ENCODE data around the gene SUPT20HL2. TPM values are rescaled to one million over a fixed set of nuclear protein-coding genes. Genes with fewer than 3 reads are reported as not detected.

The SUPT20HL2 gene
- total and polyA plus RNA-seq, 8 donors, result not detected

DNA sequence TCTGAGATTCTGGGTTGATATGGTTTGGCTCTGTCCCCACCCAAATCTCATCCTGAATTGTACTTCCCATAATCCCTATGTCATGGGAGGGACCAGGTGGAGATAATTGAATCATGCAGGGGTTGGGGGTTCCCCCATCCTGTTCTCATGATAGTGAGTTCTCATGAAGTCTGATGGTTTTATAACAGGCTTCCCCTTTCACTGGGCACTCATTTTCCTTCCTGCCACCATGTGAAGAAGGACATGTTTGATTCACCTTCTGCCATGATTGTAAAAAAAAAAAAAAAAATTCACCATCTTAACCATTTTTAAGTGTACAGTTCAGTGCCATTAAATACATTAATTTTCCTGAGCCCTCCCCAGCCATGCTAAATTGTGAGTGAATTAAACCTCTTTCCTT lies 42.6 kb downstream of the SUPT20HL2 start:
- TF ChIP-seq EP300 (IDR thresholded peaks at IDR 0.05) (no peak), POLR2AphosphoS5 (IDR thresholded peaks at IDR 0.05) (no peak), POLR2A (IDR thresholded peaks at IDR 0.05) (no peak)
- TF ChIP-seq, protein P1, sequence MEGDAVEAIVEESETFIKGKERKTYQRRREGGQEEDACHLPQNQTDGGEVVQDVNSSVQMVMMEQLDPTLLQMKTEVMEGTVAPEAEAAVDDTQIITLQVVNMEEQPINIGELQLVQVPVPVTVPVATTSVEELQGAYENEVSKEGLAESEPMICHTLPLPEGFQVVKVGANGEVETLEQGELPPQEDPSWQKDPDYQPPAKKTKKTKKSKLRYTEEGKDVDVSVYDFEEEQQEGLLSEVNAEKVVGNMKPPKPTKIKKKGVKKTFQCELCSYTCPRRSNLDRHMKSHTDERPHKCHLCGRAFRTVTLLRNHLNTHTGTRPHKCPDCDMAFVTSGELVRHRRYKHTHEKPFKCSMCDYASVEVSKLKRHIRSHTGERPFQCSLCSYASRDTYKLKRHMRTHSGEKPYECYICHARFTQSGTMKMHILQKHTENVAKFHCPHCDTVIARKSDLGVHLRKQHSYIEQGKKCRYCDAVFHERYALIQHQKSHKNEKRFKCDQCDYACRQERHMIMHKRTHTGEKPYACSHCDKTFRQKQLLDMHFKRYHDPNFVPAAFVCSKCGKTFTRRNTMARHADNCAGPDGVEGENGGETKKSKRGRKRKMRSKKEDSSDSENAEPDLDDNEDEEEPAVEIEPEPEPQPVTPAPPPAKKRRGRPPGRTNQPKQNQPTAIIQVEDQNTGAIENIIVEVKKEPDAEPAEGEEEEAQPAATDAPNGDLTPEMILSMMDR (IDR thresholded peaks at IDR 0.05), result no peak
- Histone ChIP-seq H3K9me3 (no peaks in the 10 kb centered on the region), H3K27ac (no peak overlapping the region), H3K4me3 (no peak overlapping the region), H3K4me1 (no peaks in the 10 kb centered on the region), H3K36me3 (no peaks in the 10 kb centered on the region), H3K27me3 (peaks cover 0 to 6% (median 0%) of the 10 kb centered on the region in 3 donors)
- intact Hi-C loops (cut with DNase I; ENCODE audit: low total_unique reads), result no loop called here
- no peak for DNase-seq

DNA sequence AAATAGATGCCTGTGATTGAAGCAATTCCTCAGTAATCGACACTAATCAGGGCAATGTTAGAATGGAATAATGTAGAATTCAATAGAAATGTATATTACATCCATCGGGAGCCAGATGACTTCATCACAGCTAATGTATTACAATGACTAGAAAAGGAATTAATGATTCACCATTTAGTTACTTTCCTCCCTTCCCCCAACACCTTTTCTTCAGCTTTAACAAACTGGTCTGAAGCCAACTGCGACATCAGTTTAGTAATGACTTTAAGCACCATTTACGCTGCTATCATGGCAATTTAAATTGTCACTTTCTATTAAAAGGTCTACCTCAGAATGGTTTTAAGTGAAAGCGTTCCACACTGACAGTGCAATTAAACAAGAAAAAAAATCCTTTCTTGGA lies 45.1 kb downstream of the SUPT20HL2 start:
- Histone ChIP-seq H3K4me3 (no peak overlapping the region), H3K4me1 (no peaks in the 10 kb centered on the region), H3K9me3 (no peaks in the 10 kb centered on the region), H3K36me3 (no peaks in the 10 kb centered on the region), H3K27me3 (peaks cover 0 to 2% (median 0%) of the 10 kb centered on the region in 3 donors), H3K27ac (no peak overlapping the region)
- 84 to 94% (median 88%) methylated on average over 5 of the region's 5 CpGs for WGBS, 5 donors
- no peak for TF ChIP-seq POLR2A (IDR thresholded peaks at IDR 0.05)
- TF ChIP-seq POLR2AphosphoS5 (IDR thresholded peaks at IDR 0.05), result no peak
- no peak for DNase-seq
- intact Hi-C loops (cut with DNase I; ENCODE audit: low total_unique reads), result no loop called here

DNA sequence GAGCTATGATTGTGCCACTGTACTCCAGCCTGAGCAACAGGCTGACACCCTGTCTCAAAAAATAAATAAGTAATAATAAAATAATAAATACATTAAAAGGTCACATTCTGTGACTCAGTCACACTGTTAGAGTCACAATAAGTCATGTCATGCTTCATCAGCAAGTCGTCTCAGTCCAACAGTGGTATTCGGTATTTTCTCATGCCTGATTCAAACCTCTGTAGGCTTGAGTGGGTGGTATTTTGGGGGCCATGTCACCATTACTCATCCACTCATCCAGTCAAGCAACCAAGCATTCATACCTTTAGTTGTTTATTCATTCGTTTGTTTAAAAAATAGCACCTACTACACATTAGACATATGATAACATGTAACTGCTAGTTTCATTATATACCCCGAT lies 46.9 kb downstream of the SUPT20HL2 start:
- no peaks in the 10 kb centered on the region for H3K36me3 ChIP-seq
- no peak overlapping the region for H3K4me3 ChIP-seq
- no peaks in the 10 kb centered on the region for H3K9me3 ChIP-seq
- H3K27me3 ChIP-seq, result no peaks in the 10 kb centered on the region
- TF ChIP-seq, protein P1 (IDR thresholded peaks at IDR 0.05), result no peak
- intact Hi-C loops (cut with DNase I; ENCODE audit: low total_unique reads), result no loop called here
- WGBS, 5 donors, result 67 to 86% (median 71%) methylated on average over 4 of the region's 4 CpGs
- no peak for DNase-seq
- no peaks in the 10 kb centered on the region for H3K4me1 ChIP-seq
- no peak overlapping the region for H3K27ac ChIP-seq

DNA sequence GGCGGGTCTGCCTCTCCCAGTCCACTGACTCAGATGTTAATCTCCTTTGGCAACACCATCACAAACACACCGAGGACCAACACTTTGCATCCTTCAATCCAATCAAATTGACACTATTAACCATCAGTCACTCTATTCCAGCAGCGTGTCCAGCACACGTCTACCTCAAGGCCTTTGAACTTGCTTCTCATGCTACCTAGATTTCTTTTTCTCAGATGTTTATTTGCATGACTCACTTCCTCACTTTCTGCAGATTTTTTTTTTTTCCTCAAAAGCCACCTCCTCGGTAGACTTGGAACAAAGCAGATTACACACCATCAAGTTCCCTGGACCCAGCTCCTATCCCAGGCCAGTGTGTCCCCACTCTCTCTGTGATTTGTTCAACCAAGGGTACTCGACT lies 49.5 kb downstream of the SUPT20HL2 start:
- Histone ChIP-seq H3K4me1 (no peaks in the 10 kb centered on the region), H3K36me3 (no peaks in the 10 kb centered on the region), H3K27me3 (no peaks in the 10 kb centered on the region), H3K4me3 (no peak overlapping the region), H3K27ac (no peak overlapping the region), H3K9me3 (no peaks in the 10 kb centered on the region)
- TF ChIP-seq POLR2A (IDR thresholded peaks at IDR 0.05) (no peak), POLR2AphosphoS5 (IDR thresholded peaks at IDR 0.05) (no peak), EP300 (IDR thresholded peaks at IDR 0.05) (no peak)
- TF ChIP-seq, protein P1 (IDR thresholded peaks at IDR 0.05), result no peak
- no peak for DNase-seq
- intact Hi-C loops (cut with DNase I; ENCODE audit: low total_unique reads), result no loop called here
- WGBS, 5 donors, result 49 to 66% (median 59%) methylated on average over 6 of the region's 6 CpGs

DNA sequence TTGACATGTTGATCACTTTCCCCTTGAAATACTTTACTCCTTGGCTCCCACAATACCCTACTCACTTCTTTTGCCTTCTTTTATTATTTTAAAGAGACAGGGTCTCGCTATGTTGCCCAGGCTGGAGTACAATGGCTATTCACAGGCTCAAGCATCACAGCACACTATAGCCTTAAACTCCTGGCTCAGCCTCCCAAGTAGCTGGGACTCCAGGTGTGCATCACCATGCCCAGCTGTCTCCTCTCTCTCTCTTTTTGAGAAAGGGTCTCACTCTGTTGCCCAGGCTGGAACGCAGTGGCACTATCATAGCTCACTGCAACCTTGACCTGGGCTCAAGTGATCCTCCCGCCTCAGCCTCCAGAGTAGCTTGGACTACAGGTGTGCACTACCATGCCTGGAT lies 51.6 kb downstream of the SUPT20HL2 start:
- TF ChIP-seq POLR2A (IDR thresholded peaks at IDR 0.05) (no peak), POLR2AphosphoS5 (IDR thresholded peaks at IDR 0.05) (no peak), EP300 (IDR thresholded peaks at IDR 0.05) (no peak)
- TF ChIP-seq, protein P1 (IDR thresholded peaks at IDR 0.05), result no peak
- H3K9me3 ChIP-seq, result no peaks in the 10 kb centered on the region
- no peaks in the 10 kb centered on the region for H3K36me3 ChIP-seq
- H3K4me3 ChIP-seq, result no peak overlapping the region
- no peaks in the 10 kb centered on the region for H3K4me1 ChIP-seq
- intact Hi-C loops (cut with DNase I; ENCODE audit: low total_unique reads), result no loop called here
- WGBS, 5 donors, result 80 to 94% (median 93%) methylated on average over 3 of the region's 3 CpGs
- no peak overlapping the region for H3K27ac ChIP-seq
- no peak for DNase-seq
- H3K27me3 ChIP-seq, result peaks cover 0 to 4% (median 0%) of the 10 kb centered on the region in 3 donors

Other genes starting within 250 kb of the SUPT20HL2 start
- gene ZFX, start 164.3 kb downstream of the SUPT20HL2 start, total RNA-seq, result 10 to 100 TPM; 15.8 to 73.6 (median 21.7) TPM
- gene ZFX, start 164.3 kb downstream of the SUPT20HL2 start, polyA plus RNA-seq, result 1 to 10 TPM; 3.8 to 8.9 (median 4.8) TPM
- not detected for gene SUPT20HL1, start 46.6 kb upstream of the SUPT20HL2 start, total RNA-seq
- gene SUPT20HL1, start 46.6 kb upstream of the SUPT20HL2 start, polyA plus RNA-seq, result not detected
- gene PDK3, start 151.2 kb upstream of the SUPT20HL2 start, total RNA-seq, result 10 to 100 TPM in 3 of 5 donors, 1 to 10 TPM in 1, under 1 TPM in 1; 0.29 to 81.1 (median 22.0) TPM
- gene PDK3, start 151.2 kb upstream of the SUPT20HL2 start, polyA plus RNA-seq, result 1 to 10 TPM; 2.0 to 3.2 (median 2.3) TPM

Measured in stomach (tissue), 9 donors.